MCF 10A (cell line): Measurements from ENCODE around the gene EIF3J. TPM values are rescaled to one million over a fixed set of nuclear protein-coding genes. Genes with fewer than 3 reads are reported as not detected.

Source experiments
- BruUV-seq: library from RNA; stranded (reverse); fragments of 400-500 nt; replicated peaks from 2 replicates; lab custom pipeline; 2021; lab: Mats Ljungman, UMichigan
- CTCF ChIA-PET: fragments of 300-600 bp; sonication (Branson Sonifier 250); formaldehyde crosslinking; extraction: SDS; loops from one replicate; lab custom pipeline; 2021; ENCODE audit warnings: antibody characterized with exemption, inconsistent platforms; lab: Yijun Ruan, JAX
- POLR2A ChIA-PET: fragments of 300-600, 350-650 bp; sonication (Branson Sonifier 250); formaldehyde crosslinking; extraction: SDS; loops from one replicate; lab custom pipeline; 2020; ENCODE audit warnings: antibody characterized with exemption, inconsistent platforms; lab: Yijun Ruan, JAX
- DNase-seq: peaks from one replicate; pipeline ENCODE4 v3.0.0-alpha.2; 2018; ENCODE audit not compliant: unreplicated experiment
- H3K27ac Mint-ChIP-seq: one replicate; pipeline ENCODE4 v1.8.0; 2022; ENCODE audit warnings: mild to moderate bottlenecking, low read depth, mixed read lengths; ENCODE audit not compliant: unreplicated experiment
- H3K27me3 Mint-ChIP-seq: one replicate; pipeline ENCODE4 v1.8.0; 2022; ENCODE audit warnings: mixed read lengths; ENCODE audit not compliant: insufficient read depth, unreplicated experiment
- H3K36me3 Mint-ChIP-seq: one replicate; pipeline ENCODE4 v1.8.0; 2022; ENCODE audit warnings: mild to moderate bottlenecking, moderate library complexity, mixed read lengths; ENCODE audit not compliant: insufficient read depth, unreplicated experiment
- H3K4me1 Mint-ChIP-seq: one replicate; pipeline ENCODE4 v1.8.0; 2022; ENCODE audit warnings: mixed read lengths; ENCODE audit not compliant: insufficient read depth, unreplicated experiment
- H3K4me3 Mint-ChIP-seq: one replicate; pipeline ENCODE4 v1.8.0; 2022; ENCODE audit warnings: mild to moderate bottlenecking, moderate library complexity, mixed read lengths; ENCODE audit not compliant: unreplicated experiment
- H3K9me3 Mint-ChIP-seq: one replicate; pipeline ENCODE4 v1.8.0; 2022; ENCODE audit warnings: mixed read lengths; ENCODE audit not compliant: unreplicated experiment
- CTCF ChIP-seq: fragments of 200-600 bp; IDR thresholded peaks from one replicate; pipeline ENCODE4 v1.8.0; 2022; ENCODE audit warnings: antibody characterized with exemption, mild to moderate bottlenecking; ENCODE audit not compliant: unreplicated experiment
- intact Hi-C: fragments of 100-400 bp; cut with micrococcal nuclease; formaldehyde crosslinking; loops from 2 replicates; pipeline ENCODE4 v1.14.1; 2022
- total RNA-seq: library from RNA; stranded (reverse); gene quantifications from 2 replicates; pipeline ENCODE4 v1.2.3, GENCODE V29; 2022

EIF3J gene
- total RNA-seq, 1 experiment from 2014 or later = 213 TPM

- no TSS peak for BruUV-seq
- intact Hi-C loops = no loop called here
- peaks cover 56% of the 10 kb centered on the region for H3K36me3 Mint-ChIP-seq
These were observed 515 bp upstream of the EIF3J start for GRCh38 chr15:44536302-44536961.

GRCh38 chr15:44537735-44538240, 841 bp downstream of the EIF3J start:
- intact Hi-C loops = loop anchor here (1.0 kb wide), 1 partner anchor 9 kb away; no protein-coding TSS in a partner anchor
- BruUV-seq = no TSS peak

More at GRCh38 chr15:44536302-44536961, 515 bp upstream of the EIF3J start:
- DNase-seq = peak; percentile 87
- POLR2A ChIA-PET = interaction anchor here (0.6 to 3.3 kb wide), 16 partner anchors 9 to 743 kb away, joined by 3 to 36 read pairs (median 4); partner anchors contain the start of genes B2M, CTDSPL2, GOLM2 and HYPK
- Mint-ChIP-seq H3K4me1 (peaks cover 27% of the 10 kb centered on the region), H3K4me3 (peak overlapping the region; percentile 82), H3K27ac (peak overlapping the region; percentile 97), H3K27me3 (no peaks in the 10 kb centered on the region), H3K9me3 (no peaks in the 10 kb centered on the region)
- peak; percentile 35 for TF ChIP-seq CTCF
- CTCF ChIA-PET = interaction anchor here (0.6 to 0.7 kb wide), 2 partner anchors 10 to 73 kb away, joined by 3 read pairs; no protein-coding TSS in a partner anchor

GRCh38 chr15:44541282-44541958, 4.5 kb downstream of the EIF3J start:
- no peaks in the 10 kb centered on the region for H3K9me3 Mint-ChIP-seq
- peak overlapping the region; percentile 47 for H3K4me3 Mint-ChIP-seq
- intact Hi-C loops = no loop called here
- peak overlapping the region; percentile 81 for H3K27ac Mint-ChIP-seq
- ChIA-PET CTCF (interaction anchor here (0.5 to 1.1 kb wide), 4 partner anchors 9 to 1212 kb away, joined by 3 to 4 read pairs (median 4); no protein-coding TSS in a partner anchor), POLR2A (interaction anchor here (0.6 to 0.9 kb wide), 3 partner anchors 12 to 80 kb away, joined by 3 to 6 read pairs (median 4); no protein-coding TSS in a partner anchor)
- H3K27me3 Mint-ChIP-seq = no peaks in the 10 kb centered on the region
- BruUV-seq = no TSS peak
- H3K36me3 Mint-ChIP-seq = peaks cover 67% of the 10 kb centered on the region
- peaks cover 40% of the 10 kb centered on the region for H3K4me1 Mint-ChIP-seq
- peak; percentile 47 for DNase-seq
- no peak for TF ChIP-seq CTCF

More at GRCh38 chr15:44537735-44538240, 841 bp downstream of the EIF3J start:
- Mint-ChIP-seq H3K27me3 (no peaks in the 10 kb centered on the region), H3K4me3 (peak overlapping the region; percentile 82), H3K4me1 (peaks cover 39% of the 10 kb centered on the region), H3K9me3 (no peaks in the 10 kb centered on the region), H3K36me3 (peaks cover 58% of the 10 kb centered on the region), H3K27ac (peak overlapping the region; percentile 97)
- TF ChIP-seq CTCF = no peak
- ChIA-PET POLR2A (interaction anchor here (0.7 to 3.3 kb wide), 20 partner anchors 8 to 737 kb away, joined by 3 to 36 read pairs (median 5); partner anchors contain the start of genes B2M, CTDSPL2, GOLM2 and HYPK), CTCF (interaction anchor here (0.7 to 1.3 kb wide), 4 partner anchors 8 to 1104 kb away, joined by 3 read pairs; no protein-coding TSS in a partner anchor)
- peak; percentile 61 for DNase-seq
